GM19468 (cell line): ENCODE results near the gene PLOD3.
"Not testable (repeated sequence)": the region's sequence is repeated elsewhere in the genome, so short reads cannot be mapped to it uniquely, and the experiment has no call there.

ENCODE experiments used
- ATAC-seq: cut with Tn5 transposase; IDR thresholded peaks from one replicate; pipeline ENCODE4 v1.9.1; 2021; ENCODE audit warnings: mild to moderate bottlenecking, moderate library complexity, moderate number of reproducible peaks; ENCODE audit not compliant: unreplicated experiment; ENCODE audit errors: extremely low read depth

Gene PLOD3

GRCh38 chr7:101216001-101216859 lies 1.2 kb downstream of the PLOD3 start:
- no peak for ATAC-seq

- no peak for ATAC-seq
Observed at GRCh38 chr7:101212014-101212413, 5.4 kb downstream of the PLOD3 start.

DNA sequence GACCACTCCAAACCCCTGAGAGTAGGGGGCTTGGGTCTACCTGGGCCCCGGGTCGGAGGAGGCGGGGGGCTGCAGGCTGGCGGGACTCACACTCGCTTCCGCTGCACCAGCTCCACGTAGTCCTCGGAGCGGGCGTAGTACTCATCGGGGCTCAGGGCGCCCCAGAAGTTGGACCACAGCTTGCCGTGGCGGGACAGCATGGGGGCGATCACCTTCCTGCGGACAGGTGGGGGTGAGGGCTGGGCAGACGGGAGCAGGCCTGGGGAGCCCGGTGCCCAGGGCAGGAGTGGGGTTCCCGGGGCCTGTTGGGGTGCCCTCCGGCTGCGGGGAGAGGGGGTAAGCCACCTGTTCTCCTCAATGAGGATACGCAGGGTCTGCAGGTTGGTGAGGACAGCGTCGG lies 5.9 kb downstream of the PLOD3 start:
- ATAC-seq = no peak

DNA sequence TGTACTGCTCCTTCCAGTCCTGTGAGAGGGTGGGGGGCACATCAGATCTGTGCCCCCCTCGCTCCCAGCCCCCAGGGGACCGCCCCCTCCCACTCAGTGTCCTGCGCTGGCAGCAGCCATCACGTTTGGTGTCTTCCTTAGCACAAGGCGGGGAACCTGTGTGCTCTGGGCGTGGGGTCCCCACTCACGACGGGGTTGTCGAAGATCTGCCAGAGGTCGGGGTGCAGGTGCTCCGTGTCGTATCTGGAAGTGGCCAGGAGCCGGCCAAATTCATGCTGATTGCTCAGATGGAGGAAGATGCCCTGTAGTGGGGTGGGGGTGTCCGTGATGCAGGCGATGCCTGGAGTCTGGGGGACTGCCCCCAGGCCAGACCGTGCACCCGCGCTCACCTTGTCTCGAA lies 7.2 kb downstream of the PLOD3 start:
- ATAC-seq = no peak

DNA sequence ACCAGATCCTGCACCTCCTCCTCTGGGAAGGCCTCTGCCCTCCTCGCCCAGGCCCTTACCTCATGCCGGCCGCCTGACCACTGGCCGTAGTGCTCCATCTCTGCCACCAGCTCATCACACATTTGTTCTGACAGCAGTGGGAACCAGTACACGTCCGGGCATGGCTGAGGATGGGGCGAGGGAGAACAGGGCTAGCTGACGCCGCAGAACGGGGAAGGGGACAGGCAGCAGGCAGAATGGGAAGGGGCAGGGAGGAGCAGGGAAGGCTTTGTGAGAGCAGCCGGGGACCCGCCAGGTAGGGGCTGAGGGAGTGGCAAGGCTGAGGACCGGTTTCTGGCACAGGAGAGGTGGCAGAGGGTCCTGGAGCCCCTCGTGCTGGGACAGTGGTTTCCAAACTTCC lies 8.6 kb downstream of the PLOD3 start:
- no peak for ATAC-seq

DNA sequence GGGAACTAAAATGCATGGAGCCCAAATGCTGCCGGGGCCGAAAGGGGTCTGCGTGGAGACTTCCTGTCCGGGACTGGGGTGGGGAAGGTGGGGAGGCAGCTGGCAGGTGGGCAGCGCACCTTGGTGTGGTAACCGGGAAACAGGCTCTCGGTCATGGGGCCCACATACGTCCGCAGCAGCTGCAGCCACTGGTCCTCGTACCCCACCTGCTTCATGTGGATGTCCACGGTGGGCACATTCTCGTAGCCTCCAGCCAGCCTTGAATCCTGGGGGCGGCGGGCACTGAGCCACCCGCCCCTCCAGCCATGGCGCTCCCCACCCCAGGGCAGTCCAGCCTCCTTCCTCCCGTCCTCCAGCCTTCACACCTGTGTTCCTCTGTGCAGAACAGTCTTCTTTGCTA lies 9.9 kb downstream of the PLOD3 start:
- ATAC-seq = no peak

DNA sequence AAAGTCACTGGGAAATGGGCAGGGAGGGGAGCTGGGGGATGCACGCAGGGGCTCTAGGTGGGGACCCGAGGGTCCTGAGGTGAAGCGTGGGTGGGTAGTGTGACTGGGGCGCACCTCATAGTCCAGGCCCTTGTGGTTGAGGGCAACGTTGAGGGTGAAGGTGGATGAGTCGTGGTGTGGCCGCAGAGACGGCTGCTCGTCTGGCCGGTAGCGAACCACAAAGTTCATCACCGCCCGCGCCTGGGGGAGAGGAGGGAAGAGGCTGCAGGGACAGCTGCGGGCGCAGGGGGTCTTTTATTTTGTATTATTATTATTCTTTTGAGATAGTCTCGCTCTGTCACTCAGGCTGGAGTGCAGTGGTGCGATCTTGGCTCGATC lies 10.7 kb downstream of the PLOD3 start:
- ATAC-seq = no peak

DNA sequence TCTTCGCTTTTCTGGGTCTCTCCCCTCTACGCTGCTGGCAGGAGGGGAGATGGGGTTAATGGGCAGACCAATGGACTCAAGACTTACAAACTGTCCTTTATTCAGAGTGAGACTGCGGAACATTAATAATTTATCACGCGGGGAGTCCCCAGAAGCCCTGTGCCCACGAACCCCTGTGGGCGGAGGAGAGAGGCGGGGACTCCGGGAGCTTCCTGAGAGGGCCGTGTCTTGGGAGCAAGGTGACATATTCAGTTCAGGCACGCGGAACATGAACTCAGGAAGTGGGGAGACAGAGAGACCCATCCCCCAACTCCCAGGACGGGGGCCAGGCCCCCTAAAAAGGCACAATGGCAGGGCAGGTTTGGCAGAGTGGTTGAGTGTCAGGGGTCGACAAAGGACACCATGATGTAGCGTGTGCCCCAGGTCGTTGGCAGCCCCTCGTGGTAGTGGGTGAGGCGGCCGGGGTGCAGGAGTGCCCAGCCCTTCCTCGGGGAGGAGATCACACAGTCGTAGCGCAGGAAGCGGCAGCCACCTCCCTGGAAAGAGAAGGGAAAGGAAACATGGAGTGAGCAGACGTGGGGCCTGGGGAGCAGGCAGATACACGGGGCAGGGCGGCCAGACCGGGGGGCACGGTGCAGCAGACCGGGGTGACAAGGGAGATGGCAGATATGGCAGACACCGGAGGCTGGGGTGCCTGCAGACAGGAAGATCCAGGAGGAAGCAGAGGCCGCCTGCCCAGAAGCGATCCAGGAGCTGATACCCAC lies 11.3 kb downstream of the PLOD3 start:
- ATAC-seq = no peak

DNA sequence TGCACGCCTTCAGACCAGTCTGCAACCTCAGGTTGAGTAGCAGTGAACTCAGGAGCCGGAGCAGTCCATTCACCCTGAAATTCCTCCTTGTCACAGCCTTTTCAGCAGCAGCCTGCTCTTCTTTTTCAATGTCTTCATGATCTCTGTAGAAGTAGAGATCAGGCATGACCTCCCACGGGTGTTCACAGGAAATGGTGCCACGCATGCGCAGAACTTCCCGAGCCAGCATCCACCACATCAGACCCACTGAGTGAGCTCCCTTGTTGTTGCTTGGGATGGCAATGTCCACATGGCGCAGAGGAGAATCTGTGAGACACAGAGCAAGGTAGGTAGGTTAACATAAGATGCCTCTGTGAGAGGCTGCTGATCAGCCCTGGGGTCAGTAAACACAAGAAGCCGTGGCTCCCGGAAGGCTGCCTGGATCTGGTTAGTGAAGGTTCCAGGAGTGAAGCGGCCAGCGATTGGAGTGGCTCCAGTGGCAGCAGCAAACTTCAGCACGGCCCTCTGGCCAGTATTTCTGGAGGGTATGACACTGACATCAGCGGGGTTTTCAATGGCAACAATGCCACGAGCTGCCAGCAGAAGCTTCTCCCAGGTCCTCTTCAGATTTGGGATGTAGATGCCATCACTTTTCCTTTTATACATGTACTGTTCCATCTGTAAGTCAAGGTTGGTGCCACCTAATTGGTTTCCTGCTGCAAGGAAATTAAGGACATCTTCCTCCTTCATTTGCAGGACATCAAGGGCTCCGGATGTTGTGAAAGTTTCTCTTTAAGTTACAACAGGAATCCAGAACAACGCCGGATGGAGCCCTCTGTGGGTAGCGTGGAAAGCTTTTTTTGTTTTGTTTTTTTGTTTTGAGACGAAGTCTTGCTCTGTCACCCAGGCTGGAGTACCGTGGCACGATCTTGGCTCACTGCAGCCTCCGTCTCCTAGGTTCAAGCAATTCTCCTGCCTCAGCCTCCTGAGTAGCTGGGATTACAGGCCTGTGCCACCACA lies 13.3 kb downstream of the PLOD3 start:
- not testable (repeated sequence) for ATAC-seq

- ATAC-seq = no peak
Observed at GRCh38 chr7:101202603-101202918, 14.8 kb downstream of the PLOD3 start.

- no peak for ATAC-seq
Observed at GRCh38 chr7:101201695-101202602, 15.4 kb downstream of the PLOD3 start.

GRCh38 chr7:101200862-101201599 lies 16.4 kb downstream of the PLOD3 start, which contains the start of gene MOGAT3:
TSS of gene MOGAT3 (minus strand) at chr7:101201036. CDS start at chr7:101200854, 182 bp downstream.
- no peak for ATAC-seq

- ATAC-seq = no peak
Observed at GRCh38 chr7:101200504-101200861, 16.9 kb downstream of the PLOD3 start.

DNA sequence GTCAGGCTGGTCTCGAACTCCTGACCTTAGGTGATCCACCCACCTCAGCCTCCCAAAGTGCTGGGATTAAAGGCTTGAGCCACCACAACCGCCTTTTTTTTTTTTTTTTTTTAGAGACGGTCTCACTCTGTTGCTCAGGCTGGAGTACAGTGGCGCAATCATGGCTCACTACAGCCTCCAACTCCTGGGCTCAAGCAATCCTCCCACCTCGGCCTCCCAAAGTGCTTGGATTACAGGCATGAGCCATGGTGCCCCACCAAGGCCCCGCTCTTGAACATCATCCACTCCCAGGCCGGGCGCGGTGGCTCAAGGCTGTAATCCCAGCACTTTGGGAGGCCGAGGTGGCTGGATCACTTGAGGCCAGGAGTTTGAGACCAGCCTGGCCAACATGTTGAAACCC lies 17.9 kb downstream of the PLOD3 start:
- not testable (repeated sequence) for ATAC-seq

GRCh38 chr7:101198476-101198875 lies 18.9 kb downstream of the PLOD3 start:
- ATAC-seq = no peak

DNA sequence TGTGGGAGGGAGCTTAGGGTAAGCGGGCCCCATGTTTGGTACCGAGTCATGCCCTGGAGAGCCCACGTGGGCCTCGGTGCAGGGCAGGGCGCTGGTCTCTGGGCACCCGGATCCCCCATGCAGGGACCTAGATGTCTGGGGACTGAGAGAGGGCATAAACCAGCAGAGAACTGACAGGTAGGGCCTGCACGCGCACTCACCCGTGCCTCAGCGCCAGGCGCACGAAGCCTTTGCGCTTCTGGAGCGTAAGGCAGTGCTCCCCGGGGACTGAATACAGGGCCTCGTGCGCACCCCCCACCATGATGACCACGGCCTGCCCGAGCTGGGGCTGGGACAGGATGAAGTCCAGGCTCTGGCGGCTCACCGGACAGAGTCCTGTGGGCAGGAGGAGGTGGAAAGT lies 19.4 kb downstream of the PLOD3 start:
- ATAC-seq = no peak

DNA sequence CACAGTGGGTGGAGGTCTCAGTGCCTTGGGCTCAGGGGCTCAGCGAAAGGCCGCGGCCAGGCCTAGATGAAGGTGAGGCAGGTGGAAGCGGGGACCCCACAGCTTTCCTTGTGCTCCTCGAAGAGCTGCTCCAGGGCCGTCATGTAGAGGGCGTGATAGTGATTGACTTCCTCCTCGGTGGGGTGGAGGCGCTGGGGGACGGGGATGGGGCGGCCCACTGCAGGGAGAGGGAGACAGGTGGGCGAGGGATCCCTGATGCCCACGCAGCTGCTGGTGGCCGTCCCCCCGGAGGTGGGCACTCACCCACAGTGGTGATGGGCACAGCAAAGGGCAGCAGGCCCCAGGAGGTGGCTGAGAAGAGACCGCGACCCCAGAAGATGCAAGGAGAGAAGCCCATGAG lies 21.5 kb downstream of the PLOD3 start:
- no peak for ATAC-seq

GRCh38 chr7:101189109-101189508 lies 28.3 kb downstream of the PLOD3 start:
- ATAC-seq = no peak
